Measurements from ENCODE around the gene GPC6.
A peak's percentile ranks its signal among the peaks of the same experiment; 100 is the strongest.

The GPC6 gene

GRCh38 chr13:94359875-94360274, 1133.3 kb downstream of the GPC6 start:
- ChIA-PET CTCF (no interaction called here), POLR2A (no interaction called here)
- no peak for TF ChIP-seq FOXM1 (IDR thresholded peaks at IDR 0.05; ENCODE audit: borderline replicate concordance)
- TF ChIP-seq ELF4 (IDR thresholded peaks at IDR 0.05): no peak
- no peak for TF ChIP-seq CTBP1 (IDR thresholded peaks at IDR 0.05; ENCODE audit: borderline replicate concordance)
- no peak for TF ChIP-seq FOXK2 (IDR thresholded peaks at IDR 0.05)
- no peak for TF ChIP-seq SUZ12 (IDR thresholded peaks at IDR 0.05)
- no peak for TF ChIP-seq ARNT (IDR thresholded peaks at IDR 0.05)
- no peak for TF ChIP-seq FOXA1 (IDR thresholded peaks at IDR 0.05)
- no peak for TF ChIP-seq TARDBP (IDR thresholded peaks at IDR 0.05)
- no peak for TF ChIP-seq ZNF384 (IDR thresholded peaks at IDR 0.05)
- no peak for TF ChIP-seq SP1 (IDR thresholded peaks at IDR 0.05)
- TF ChIP-seq BHLHE40 (IDR thresholded peaks at IDR 0.05; ENCODE audit: borderline replicate concordance): no peak
- TF ChIP-seq PKNOX1 (IDR thresholded peaks at IDR 0.05): no peak
- TF ChIP-seq HDGF (IDR thresholded peaks at IDR 0.05; ENCODE audit: borderline replicate concordance): no peak
- TF ChIP-seq L3MBTL2 (conservative IDR thresholded peaks at IDR 0.05): no peak
- TF ChIP-seq NFRKB (IDR thresholded peaks at IDR 0.05): no peak
- no peak for TF ChIP-seq LEF1 (IDR thresholded peaks at IDR 0.05; ENCODE audit: borderline replicate concordance)
- DNase-seq (ENCODE audit: extremely low spot score): no peak

- TF ChIP-seq NFRKB (IDR thresholded peaks at IDR 0.05) (no peak), CTBP1 (IDR thresholded peaks at IDR 0.05; ENCODE audit: borderline replicate concordance) (no peak), ELF4 (IDR thresholded peaks at IDR 0.05) (no peak; the same call in 1 of the 2 replicates), ZNF384 (IDR thresholded peaks at IDR 0.05) (no peak; the same call in 1 of the 2 replicates), SUZ12 (IDR thresholded peaks at IDR 0.05) (no peak), L3MBTL2 (conservative IDR thresholded peaks at IDR 0.05) (no peak), LEF1 (IDR thresholded peaks at IDR 0.05; ENCODE audit: borderline replicate concordance) (no peak), HDGF (IDR thresholded peaks at IDR 0.05; ENCODE audit: borderline replicate concordance) (no peak), ARNT (IDR thresholded peaks at IDR 0.05) (peak; percentile 51), PKNOX1 (IDR thresholded peaks at IDR 0.05) (peak; percentile 90), FOXK2 (IDR thresholded peaks at IDR 0.05) (no peak; the same call in 1 of the 2 replicates), FOXM1 (IDR thresholded peaks at IDR 0.05; ENCODE audit: borderline replicate concordance) (peak; percentile 4; the same call in 1 of the 2 replicates)
- ChIA-PET CTCF (interaction anchor here (0.6 to 1.9 kb wide), 4 partner anchors 12 to 1011 kb away, joined by 3 to 4 read pairs (median 4); no protein-coding TSS in a partner anchor), POLR2A (no interaction called here)
- DNase-seq (ENCODE audit: extremely low spot score): peak; percentile 94
Measured at GRCh38 chr13:94362411-94362909, 1135.9 kb downstream of the GPC6 start.

GRCh38 chr13:94366677-94367076, 1140.1 kb downstream of the GPC6 start:
- no peak for DNase-seq (ENCODE audit: extremely low spot score)
- CTCF ChIA-PET: interaction anchor here (2.0 kb wide), 1 partner anchor 251 kb away, joined by 7 read pairs; no protein-coding TSS in a partner anchor
- TF ChIP-seq HDGF (IDR thresholded peaks at IDR 0.05; ENCODE audit: borderline replicate concordance) (no peak), FOXK2 (IDR thresholded peaks at IDR 0.05) (no peak)
- POLR2A ChIA-PET: no interaction called here

- no peak for DNase-seq (ENCODE audit: extremely low spot score)
- TF ChIP-seq SUZ12 (IDR thresholded peaks at IDR 0.05) (no peak), HDGF (IDR thresholded peaks at IDR 0.05; ENCODE audit: borderline replicate concordance) (no peak), ARNT (IDR thresholded peaks at IDR 0.05) (no peak), CTBP1 (IDR thresholded peaks at IDR 0.05; ENCODE audit: borderline replicate concordance) (no peak), LEF1 (IDR thresholded peaks at IDR 0.05; ENCODE audit: borderline replicate concordance) (no peak), BHLHE40 (IDR thresholded peaks at IDR 0.05; ENCODE audit: borderline replicate concordance) (no peak), PKNOX1 (IDR thresholded peaks at IDR 0.05) (no peak), SP1 (IDR thresholded peaks at IDR 0.05) (no peak), NFRKB (IDR thresholded peaks at IDR 0.05) (no peak), FOXK2 (IDR thresholded peaks at IDR 0.05) (no peak), L3MBTL2 (conservative IDR thresholded peaks at IDR 0.05) (no peak), FOXM1 (IDR thresholded peaks at IDR 0.05; ENCODE audit: borderline replicate concordance) (no peak)
- ChIA-PET POLR2A (no interaction called here), CTCF (interaction anchor here (0.7 kb wide), 1 partner anchor 50 kb away, joined by 4 read pairs; no protein-coding TSS in a partner anchor)
Measured at GRCh38 chr13:94369972-94370436, 1143.4 kb downstream of the GPC6 start.

- TF ChIP-seq ZNF384 (IDR thresholded peaks at IDR 0.05): no peak
- TF ChIP-seq SP1 (IDR thresholded peaks at IDR 0.05): no peak
- TF ChIP-seq FOXA1 (IDR thresholded peaks at IDR 0.05): no peak
- no peak for TF ChIP-seq TARDBP (IDR thresholded peaks at IDR 0.05)
- no peak for TF ChIP-seq L3MBTL2 (conservative IDR thresholded peaks at IDR 0.05)
- TF ChIP-seq BHLHE40 (IDR thresholded peaks at IDR 0.05; ENCODE audit: borderline replicate concordance): no peak
- no peak for TF ChIP-seq FOXK2 (IDR thresholded peaks at IDR 0.05)
- no peak for TF ChIP-seq HDGF (IDR thresholded peaks at IDR 0.05; ENCODE audit: borderline replicate concordance)
- no peak for TF ChIP-seq PKNOX1 (IDR thresholded peaks at IDR 0.05)
- no peak for TF ChIP-seq ARNT (IDR thresholded peaks at IDR 0.05)
- no peak for TF ChIP-seq ELF4 (IDR thresholded peaks at IDR 0.05)
- no peak for TF ChIP-seq NFRKB (IDR thresholded peaks at IDR 0.05)
- no peak for TF ChIP-seq SUZ12 (IDR thresholded peaks at IDR 0.05)
- no peak for TF ChIP-seq CTBP1 (IDR thresholded peaks at IDR 0.05; ENCODE audit: borderline replicate concordance)
- no peak for TF ChIP-seq LEF1 (IDR thresholded peaks at IDR 0.05; ENCODE audit: borderline replicate concordance)
- TF ChIP-seq FOXM1 (IDR thresholded peaks at IDR 0.05; ENCODE audit: borderline replicate concordance): no peak
- no peak for DNase-seq (ENCODE audit: extremely low spot score)
- CTCF ChIA-PET: interaction anchor here (0.7 kb wide), 1 partner anchor 39 kb away, joined by 3 read pairs; no protein-coding TSS in a partner anchor
- POLR2A ChIA-PET: no interaction called here
Measured at GRCh38 chr13:94371855-94372254, 1145.2 kb downstream of the GPC6 start.
